ENCODE measurements around the gene PAPSS2.

DNA sequence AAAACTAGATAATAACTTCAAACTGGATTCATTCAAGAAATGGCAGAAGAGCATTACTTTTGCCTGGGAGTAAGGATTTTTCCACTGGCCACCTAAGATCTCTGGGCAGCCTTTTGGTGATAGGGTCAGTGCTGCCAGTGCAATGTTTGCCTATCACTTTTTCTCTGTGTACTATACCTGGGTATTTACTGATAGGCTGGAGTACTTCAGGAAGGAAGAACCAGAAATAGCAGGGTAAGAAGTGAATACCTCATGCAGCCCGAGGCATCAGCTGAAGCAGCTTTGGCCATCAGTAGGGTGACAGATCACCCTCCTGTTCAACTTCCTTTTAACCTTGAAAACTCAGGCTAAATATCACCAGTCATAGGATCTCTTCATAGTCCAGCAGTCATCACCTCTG, 5.5 kb upstream of the PAPSS2 start:
- TF ChIP-seq, protein P1, sequence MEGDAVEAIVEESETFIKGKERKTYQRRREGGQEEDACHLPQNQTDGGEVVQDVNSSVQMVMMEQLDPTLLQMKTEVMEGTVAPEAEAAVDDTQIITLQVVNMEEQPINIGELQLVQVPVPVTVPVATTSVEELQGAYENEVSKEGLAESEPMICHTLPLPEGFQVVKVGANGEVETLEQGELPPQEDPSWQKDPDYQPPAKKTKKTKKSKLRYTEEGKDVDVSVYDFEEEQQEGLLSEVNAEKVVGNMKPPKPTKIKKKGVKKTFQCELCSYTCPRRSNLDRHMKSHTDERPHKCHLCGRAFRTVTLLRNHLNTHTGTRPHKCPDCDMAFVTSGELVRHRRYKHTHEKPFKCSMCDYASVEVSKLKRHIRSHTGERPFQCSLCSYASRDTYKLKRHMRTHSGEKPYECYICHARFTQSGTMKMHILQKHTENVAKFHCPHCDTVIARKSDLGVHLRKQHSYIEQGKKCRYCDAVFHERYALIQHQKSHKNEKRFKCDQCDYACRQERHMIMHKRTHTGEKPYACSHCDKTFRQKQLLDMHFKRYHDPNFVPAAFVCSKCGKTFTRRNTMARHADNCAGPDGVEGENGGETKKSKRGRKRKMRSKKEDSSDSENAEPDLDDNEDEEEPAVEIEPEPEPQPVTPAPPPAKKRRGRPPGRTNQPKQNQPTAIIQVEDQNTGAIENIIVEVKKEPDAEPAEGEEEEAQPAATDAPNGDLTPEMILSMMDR (IDR thresholded peaks at IDR 0.05) = no peak
- TF ChIP-seq POLR2A (IDR thresholded peaks at IDR 0.05) = no peak

All from body of pancreas (tissue), 4 donors.